ENCODE results near the gene CST5. TPM values are rescaled to one million over a fixed set of nuclear protein-coding genes. Genes with fewer than 3 reads are reported as not detected.
"Not testable (repeated sequence)": the region's sequence is repeated elsewhere in the genome, so short reads cannot be mapped to it uniquely, and the experiment has no call there.

CST5 gene
- total RNA-seq, 2 experiments from 2014 or later, result not detected

DNA sequence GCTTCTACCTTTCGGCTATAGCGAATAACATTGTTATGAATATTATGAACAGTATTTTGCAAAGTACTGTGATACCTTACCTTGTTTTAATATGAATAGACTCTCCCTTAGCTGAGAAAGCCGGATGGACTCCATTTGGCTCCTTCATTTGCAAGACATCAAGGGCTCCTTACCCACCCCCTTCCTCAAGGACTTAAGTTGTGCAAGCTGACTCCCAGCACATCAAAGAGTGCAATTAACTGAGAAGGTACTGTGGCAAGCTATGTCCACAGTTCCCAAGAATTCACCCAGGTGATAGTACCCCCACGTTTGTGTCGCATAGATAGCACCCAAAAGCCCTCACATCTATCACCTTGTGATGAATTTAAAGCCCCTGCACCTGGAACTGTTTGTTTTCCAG, 11.2 kb downstream of the CST5 start:
- Mint-ChIP-seq H3K27me3 (peaks cover 5% of the 10 kb centered on the region), H3K9me3 (no peaks in the 10 kb centered on the region), H3K36me3 (ENCODE audit: low read depth) (no peaks in the 10 kb centered on the region), H3K27ac (no peak overlapping the region), H3K4me3 (no peak overlapping the region), H3K4me1 (ENCODE audit: low read depth) (peaks cover 19% of the 10 kb centered on the region)
- Histone ChIP-seq H3K4me1 (ENCODE audit: insufficient read depth, low read length) (peaks cover 6% of the 10 kb centered on the region), H3K27me3 (ENCODE audit: control insufficient read depth in 1 of 2, insufficient read depth in 2 of 2, low read length in 2 of 2) (peaks cover 0 to 4% of the 10 kb centered on the region in 2 experiments), H3K36me3 (ENCODE audit: insufficient read depth, low read length) (no peaks in the 10 kb centered on the region), H3K9me3 (ENCODE audit: control insufficient read depth in 1 of 2, insufficient read depth in 1 of 2, low read length in 2 of 2) (no peaks in the 10 kb centered on the region), H3K27ac (ENCODE audit: low read depth in 1 of 2, low read length in 2 of 2) (no peak overlapping the region), H3K4me3 (ENCODE audit: low read length) (no peak overlapping the region)
- ChIA-PET CTCF (no interaction called here), POLR2A (no interaction called here)
- TF ChIP-seq, protein P1, sequence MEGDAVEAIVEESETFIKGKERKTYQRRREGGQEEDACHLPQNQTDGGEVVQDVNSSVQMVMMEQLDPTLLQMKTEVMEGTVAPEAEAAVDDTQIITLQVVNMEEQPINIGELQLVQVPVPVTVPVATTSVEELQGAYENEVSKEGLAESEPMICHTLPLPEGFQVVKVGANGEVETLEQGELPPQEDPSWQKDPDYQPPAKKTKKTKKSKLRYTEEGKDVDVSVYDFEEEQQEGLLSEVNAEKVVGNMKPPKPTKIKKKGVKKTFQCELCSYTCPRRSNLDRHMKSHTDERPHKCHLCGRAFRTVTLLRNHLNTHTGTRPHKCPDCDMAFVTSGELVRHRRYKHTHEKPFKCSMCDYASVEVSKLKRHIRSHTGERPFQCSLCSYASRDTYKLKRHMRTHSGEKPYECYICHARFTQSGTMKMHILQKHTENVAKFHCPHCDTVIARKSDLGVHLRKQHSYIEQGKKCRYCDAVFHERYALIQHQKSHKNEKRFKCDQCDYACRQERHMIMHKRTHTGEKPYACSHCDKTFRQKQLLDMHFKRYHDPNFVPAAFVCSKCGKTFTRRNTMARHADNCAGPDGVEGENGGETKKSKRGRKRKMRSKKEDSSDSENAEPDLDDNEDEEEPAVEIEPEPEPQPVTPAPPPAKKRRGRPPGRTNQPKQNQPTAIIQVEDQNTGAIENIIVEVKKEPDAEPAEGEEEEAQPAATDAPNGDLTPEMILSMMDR (IDR thresholded peaks at IDR 0.05), result no peak
- no peak for DNase-seq
- no peak for ATAC-seq (ENCODE audit: poor library complexity)
- intact Hi-C loops (cut with DNase I, micrococcal nuclease), result no loop called here

GRCh38 chr20:23867152-23867776, 12.3 kb downstream of the CST5 start:
- H3K9me3 ChIP-seq (ENCODE audit: control insufficient read depth in 1 of 2, insufficient read depth in 1 of 2, low read length in 2 of 2), result no peaks in the 10 kb centered on the region

GRCh38 chr20:23860771-23861170, 18.8 kb downstream of the CST5 start:
- H3K27me3 ChIP-seq (ENCODE audit: control insufficient read depth in 1 of 2, insufficient read depth in 2 of 2, low read length in 2 of 2); H3K9me3 Mint-ChIP-seq; H3K36me3 ChIP-seq (ENCODE audit: insufficient read depth, low read length); intact Hi-C loops (cut with DNase I, micrococcal nuclease); H3K4me1 Mint-ChIP-seq (ENCODE audit: low read depth); CTCF ChIA-PET; DNase-seq; ATAC-seq (ENCODE audit: poor library complexity); H3K9me3 ChIP-seq (ENCODE audit: control insufficient read depth in 1 of 2, insufficient read depth in 1 of 2, low read length in 2 of 2); H3K4me1 ChIP-seq (ENCODE audit: insufficient read depth, low read length); H3K36me3 Mint-ChIP-seq (ENCODE audit: low read depth); H3K27ac ChIP-seq (ENCODE audit: low read depth in 1 of 2, low read length in 2 of 2); H3K4me3 ChIP-seq (ENCODE audit: low read length); POLR2A ChIA-PET; H3K27me3 Mint-ChIP-seq; H3K4me3 Mint-ChIP-seq; H3K27ac Mint-ChIP-seq: not testable (repeated sequence)

More at GRCh38 chr20:23867152-23867776, 12.3 kb downstream of the CST5 start:
- peaks cover 8% of the 10 kb centered on the region for H3K4me1 Mint-ChIP-seq (ENCODE audit: low read depth)
- ATAC-seq (ENCODE audit: poor library complexity), result no peak
- TF ChIP-seq, protein P1 (IDR thresholded peaks at IDR 0.05), result no peak
- H3K4me3 ChIP-seq (ENCODE audit: low read length), result no peak overlapping the region
- peaks cover 0 to 4% of the 10 kb centered on the region in 2 experiments for H3K27me3 ChIP-seq (ENCODE audit: control insufficient read depth in 1 of 2, insufficient read depth in 2 of 2, low read length in 2 of 2)
- peaks cover 5% of the 10 kb centered on the region for H3K27me3 Mint-ChIP-seq
- H3K4me1 ChIP-seq (ENCODE audit: insufficient read depth, low read length), result peaks cover 2% of the 10 kb centered on the region
- no peaks in the 10 kb centered on the region for H3K9me3 Mint-ChIP-seq
- intact Hi-C loops (cut with DNase I, micrococcal nuclease), result no loop called here
- CTCF ChIA-PET, result no interaction called here
- no peaks in the 10 kb centered on the region for H3K36me3 Mint-ChIP-seq (ENCODE audit: low read depth)
- POLR2A ChIA-PET, result no interaction called here
- H3K36me3 ChIP-seq (ENCODE audit: insufficient read depth, low read length), result no peaks in the 10 kb centered on the region
- H3K4me3 Mint-ChIP-seq, result no peak overlapping the region
- DNase-seq, result no peak
- no peak overlapping the region for H3K27ac Mint-ChIP-seq
- no peak overlapping the region for H3K27ac ChIP-seq (ENCODE audit: low read depth in 1 of 2, low read length in 2 of 2)

DNA sequence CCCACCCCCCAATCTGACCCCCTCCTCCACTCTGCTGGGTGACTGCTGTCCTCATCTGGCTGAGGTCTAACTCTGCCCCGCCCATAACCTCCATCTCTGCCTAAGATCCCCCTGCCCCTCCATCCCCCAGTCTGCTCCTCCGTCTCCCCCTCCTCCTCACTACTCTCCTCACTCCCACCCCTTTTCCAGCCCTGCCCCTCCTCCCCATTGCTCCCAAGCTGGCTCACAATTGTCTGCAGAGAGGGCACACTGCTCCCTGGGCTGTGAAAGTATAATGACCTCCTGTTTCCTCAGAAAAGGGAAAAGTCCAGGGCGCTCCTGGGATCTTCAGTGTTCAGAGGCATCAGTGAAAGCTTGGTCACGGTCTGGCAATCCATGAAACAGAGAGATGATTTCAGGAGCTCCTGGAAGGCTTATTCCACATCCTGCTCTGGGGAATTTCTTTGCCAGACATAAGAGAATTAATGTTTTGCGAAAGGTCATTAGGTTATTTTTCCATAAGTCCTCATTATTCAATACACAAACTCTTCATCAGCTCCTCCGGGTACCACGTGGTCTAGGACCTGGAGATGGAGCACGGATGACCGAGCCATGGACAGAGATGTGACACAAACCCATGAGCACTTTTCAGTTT, 21.5 kb downstream of the CST5 start:
- Mint-ChIP-seq H3K9me3 (no peaks in the 10 kb centered on the region), H3K4me1 (ENCODE audit: low read depth) (no peaks in the 10 kb centered on the region), H3K4me3 (no peak overlapping the region), H3K36me3 (ENCODE audit: low read depth) (no peaks in the 10 kb centered on the region), H3K27ac (no peak overlapping the region), H3K27me3 (no peaks in the 10 kb centered on the region)
- no peak overlapping the region for H3K27ac ChIP-seq (ENCODE audit: low read depth in 1 of 2, low read length in 2 of 2)
- intact Hi-C loops (cut with DNase I, micrococcal nuclease), result no loop called here
- no peak overlapping the region for H3K4me3 ChIP-seq (ENCODE audit: low read length)
- CTCF ChIA-PET, result no interaction called here
- POLR2A ChIA-PET, result no interaction called here
- ATAC-seq (ENCODE audit: poor library complexity), result no peak
- H3K27me3 ChIP-seq (ENCODE audit: control insufficient read depth in 1 of 2, insufficient read depth in 2 of 2, low read length in 2 of 2), result no peaks in the 10 kb centered on the region
- no peaks in the 10 kb centered on the region for H3K4me1 ChIP-seq (ENCODE audit: insufficient read depth, low read length)
- no peak for DNase-seq
- no peaks in the 10 kb centered on the region for H3K9me3 ChIP-seq (ENCODE audit: control insufficient read depth in 1 of 2, insufficient read depth in 1 of 2, low read length in 2 of 2)
- TF ChIP-seq, protein P1 (IDR thresholded peaks at IDR 0.05), result no peak
- H3K36me3 ChIP-seq (ENCODE audit: insufficient read depth, low read length), result no peaks in the 10 kb centered on the region
